SK-N-SH (cell line): ENCODE data around the gene ASCL2. TPM values are rescaled to one million over a fixed set of nuclear protein-coding genes. Genes with fewer than 3 reads are reported as not detected.
A peak's percentile ranks its signal among the peaks of the same experiment; 100 is the strongest.

Source experiments
- CTCF ChIA-PET: fragments of 300-600, 350-600 bp; formaldehyde crosslinking; extraction: SDS; loops from one replicate; lab custom pipeline; 2021; lab: Yijun Ruan, JAX
- POLR2A ChIA-PET: fragments of 350-600 bp; sonication (Branson Sonifier 250); formaldehyde crosslinking; extraction: SDS; loops from one replicate; lab custom pipeline; 2020; ENCODE audit warnings: antibody characterized with exemption, inconsistent platforms; lab: Yijun Ruan, JAX
- DNase-seq: peaks from one replicate; pipeline ENCODE4 v3.0.0; 2012
- H2AFZ ChIP-seq: fragments of 200-600 bp; sonication (generic); 2 replicates; pipeline ENCODE4 v1.8.1; 2016; ENCODE audit warnings: antibody characterized with exemption, mild to moderate bottlenecking, low read depth
- H3F3A ChIP-seq: fragments of 200-600 bp; sonication (generic); replicated peaks from 2 replicates; pipeline ENCODE3; 2016; ENCODE audit warnings: antibody characterized with exemption, mild to moderate bottlenecking; ENCODE audit not compliant: insufficient read depth
- H3K27ac ChIP-seq, 2 experiments: fragments of 200-500 bp in 1 of 2; fragments of 200-600 bp in 1 of 2; sonication (Bioruptor generic) in 1 of 2; sonication (generic), shearing (Covaris generic) in 1 of 2; 2 replicates each; pipeline versions ENCODE4 v1.5.1 to v1.6.1; 2014 to 2016; ENCODE audit warnings: low read depth in 2 of 2, inconsistent platforms in 1 of 2, low read length in 1 of 2, mild to moderate bottlenecking in 1 of 2, mixed read lengths in 1 of 2
- H3K27me3 ChIP-seq: fragments of 200-600 bp; sonication (generic), shearing (Covaris generic); 2 replicates; pipeline ENCODE4 v1.6.1; 2016; ENCODE audit warnings: mixed run types; ENCODE audit not compliant: insufficient read depth
- H3K36me3 ChIP-seq, 2 experiments: fragments of 200-500 bp in 1 of 2; fragments of 200-600 bp in 1 of 2; sonication (Bioruptor generic) in 1 of 2; sonication (generic) in 1 of 2; replicated peaks in 1 of 2; 2 replicates each; pipeline versions ENCODE3 to v1.5.1; 2014 to 2016; ENCODE audit warnings: low read length in 1 of 2, mild to moderate bottlenecking in 1 of 2; ENCODE audit not compliant: insufficient read depth in 2 of 2, control insufficient read depth in 1 of 2
- H3K4me1 ChIP-seq, 2 experiments: fragments of 200-500 bp in 1 of 2; fragments of 200-600 bp in 1 of 2; sonication (Bioruptor generic) in 1 of 2; sonication (generic), shearing (Covaris generic) in 1 of 2; 2 replicates each; pipeline versions ENCODE4 v1.5.1 to v1.6.1; 2014 to 2016; ENCODE audit warnings: low read depth in 1 of 2, low read length in 1 of 2, mixed run types in 1 of 2; ENCODE audit not compliant: insufficient read depth in 2 of 2, control insufficient read depth in 1 of 2
- H3K4me2 ChIP-seq: fragments of 200-600 bp; sonication (generic), shearing (Covaris generic); 2 replicates; pipeline ENCODE4 v1.6.1; 2017; ENCODE audit warnings: mixed run types
- H3K4me3 ChIP-seq, 2 experiments: fragments of 200-500 bp in 1 of 2; fragments of 200-600 bp in 1 of 2; sonication (Bioruptor generic) in 1 of 2; sonication (generic), shearing (Covaris generic) in 1 of 2; 2 replicates each; pipeline versions ENCODE4 v1.5.1 to v1.8.1; 2014 to 2016; ENCODE audit warnings: low read depth in 2 of 2, inconsistent platforms in 1 of 2, low read length in 1 of 2, mild to moderate bottlenecking in 1 of 2, mixed read lengths in 1 of 2, moderate library complexity in 1 of 2
- H3K79me2 ChIP-seq: fragments of 200-600 bp; sonication (generic); 2 replicates; pipeline ENCODE4 v1.8.1; 2017; ENCODE audit warnings: mild to moderate bottlenecking; ENCODE audit not compliant: insufficient read depth
- H3K9ac ChIP-seq: fragments of 200-600 bp; sonication (generic); 2 replicates; pipeline ENCODE4 v1.6.1; 2017; ENCODE audit warnings: mixed run types
- H3K9me2 ChIP-seq: fragments of 200-600 bp; sonication (generic); 2 replicates; pipeline ENCODE4 v1.6.1; 2017; ENCODE audit warnings: mixed run types
- H3K9me3 ChIP-seq: fragments of 200-600 bp; sonication (generic); 2 replicates; pipeline ENCODE4 v1.6.1; 2017; ENCODE audit warnings: mixed run types, mild to moderate bottlenecking, moderate library complexity
- H4K20me1 ChIP-seq: fragments of 200-600 bp; sonication (generic); 2 replicates; pipeline ENCODE4 v1.6.1; 2017; ENCODE audit warnings: mild to moderate bottlenecking, mixed run types; ENCODE audit not compliant: insufficient read depth
- ELF1 ChIP-seq: IDR thresholded peaks from 2 replicates; pipeline ENCODE4 v1.4.0; 2012
- EP300 ChIP-seq, 2 experiments: IDR thresholded peaks; 2 replicates each; pipeline versions ENCODE4 v1.4.0 to v1.6.1; 2012; ENCODE audit warnings: borderline replicate concordance in 1 of 2, low read depth in 1 of 2, low read length in 1 of 2
- EZH2phosphoT487 ChIP-seq: fragments of 200-600 bp; sonication (generic); IDR thresholded peaks from 2 replicates; pipeline ENCODE4 v1.6.1; 2017; ENCODE audit warnings: low read depth, mixed run types, mild to moderate bottlenecking, antibody characterized with exemption, moderate library complexity, borderline replicate concordance
- FOSL2 ChIP-seq: IDR thresholded peaks from 2 replicates; pipeline ENCODE4 v1.4.0; 2012; ENCODE audit warnings: low read depth, mild to moderate bottlenecking, moderate library complexity, borderline replicate concordance
- FOXJ3 ChIP-seq: sonication (generic); formaldehyde crosslinking; IDR thresholded peaks from 2 replicates; pipeline ENCODE4 v1.5.1; 2020; ENCODE audit warnings: mild to moderate bottlenecking, missing genetic modification reagents
- FOXM1 ChIP-seq: IDR thresholded peaks from 2 replicates; pipeline ENCODE4 v1.4.0; 2012; ENCODE audit warnings: low read depth, mild to moderate bottlenecking
- MEF2A ChIP-seq: IDR thresholded peaks from 2 replicates; pipeline ENCODE4 v1.4.0; 2012; ENCODE audit warnings: low read depth, borderline replicate concordance
- MXI1 ChIP-seq: IDR thresholded peaks from 2 replicates; pipeline ENCODE4 v1.6.1; 2012; ENCODE audit warnings: mild to moderate bottlenecking, low read depth, low read length, improper control_type of control experiment
- NRF1 ChIP-seq: IDR thresholded peaks from 2 replicates; pipeline ENCODE4 v1.6.1; 2012; ENCODE audit warnings: low read depth, mild to moderate bottlenecking, low read length
- POLR2AphosphoS5 ChIP-seq: IDR thresholded peaks from 2 replicates; pipeline ENCODE4 v1.6.1; 2012; ENCODE audit warnings: low read depth, low read length
- RCOR1 ChIP-seq: fragments of 150-350 bp; IDR thresholded peaks from 2 replicates; pipeline ENCODE4 v1.6.1; 2017; ENCODE audit warnings: antibody characterized with exemption, low read length
- RXRA ChIP-seq: IDR thresholded peaks from 2 replicates; pipeline ENCODE4 v1.4.0; 2012; ENCODE audit warnings: low read depth, mild to moderate bottlenecking, borderline replicate concordance
- TCF12 ChIP-seq: IDR thresholded peaks from 2 replicates; pipeline ENCODE4 v1.4.0; 2012
- WGBS: methylation state at CpG from one replicate; pipeline ENCODE4 v1.1.6; 2017; ENCODE audit warnings: low lambda C conversion rate; 5-methylcytosine and 5-hydroxymethylcytosine counted together
- polyA plus RNA-seq, 3 experiments: library from polyadenylated mRNA; depleted of rRNA; stranded (reverse); fragments of >200 nt; gene quantifications; 2 replicates each; pipeline ENCODE4 v1.2.3, GENCODE V29; 2012
- TF ChIP-seq, protein P1 (sequence below): IDR thresholded peaks from 2 replicates; pipeline ENCODE4 v1.4.0; 2012; ENCODE audit warnings: low read depth, borderline replicate concordance
- TF ChIP-seq, protein P2 (sequence below): fragments of 150-350 bp; IDR thresholded peaks from 2 replicates; pipeline ENCODE4 v1.6.1; 2016; ENCODE audit warnings: mild to moderate bottlenecking, low read depth, low read length
- TF ChIP-seq, protein P3 (sequence below): fragments of 150-350 bp; IDR thresholded peaks from 2 replicates; pipeline ENCODE4 v1.6.1; 2017; ENCODE audit warnings: antibody characterized with exemption, low read length, low read depth, borderline replicate concordance

ASCL2 gene
- polyA plus RNA-seq, 1 of the 3 experiments (the other 2 are of a cell fraction): not detected

GRCh38 chr11:2316169-2316962 is 46.0 kb upstream of the ASCL2 start:
- peak; percentile 39 for DNase-seq
- H3K9me3 ChIP-seq: no peaks in the 10 kb centered on the region
- no peaks in the 10 kb centered on the region for H3K27me3 ChIP-seq
- no peaks in the 10 kb centered on the region for H3K36me3 ChIP-seq
- no peak overlapping the region for H3K4me2 ChIP-seq
- no peaks in the 10 kb centered on the region for H3K79me2 ChIP-seq
- no peak for TF ChIP-seq RCOR1
- no peak for TF ChIP-seq MEF2A
- TF ChIP-seq ELF1: no peak
- no peak for TF ChIP-seq NRF1
- TF ChIP-seq, protein P1, sequence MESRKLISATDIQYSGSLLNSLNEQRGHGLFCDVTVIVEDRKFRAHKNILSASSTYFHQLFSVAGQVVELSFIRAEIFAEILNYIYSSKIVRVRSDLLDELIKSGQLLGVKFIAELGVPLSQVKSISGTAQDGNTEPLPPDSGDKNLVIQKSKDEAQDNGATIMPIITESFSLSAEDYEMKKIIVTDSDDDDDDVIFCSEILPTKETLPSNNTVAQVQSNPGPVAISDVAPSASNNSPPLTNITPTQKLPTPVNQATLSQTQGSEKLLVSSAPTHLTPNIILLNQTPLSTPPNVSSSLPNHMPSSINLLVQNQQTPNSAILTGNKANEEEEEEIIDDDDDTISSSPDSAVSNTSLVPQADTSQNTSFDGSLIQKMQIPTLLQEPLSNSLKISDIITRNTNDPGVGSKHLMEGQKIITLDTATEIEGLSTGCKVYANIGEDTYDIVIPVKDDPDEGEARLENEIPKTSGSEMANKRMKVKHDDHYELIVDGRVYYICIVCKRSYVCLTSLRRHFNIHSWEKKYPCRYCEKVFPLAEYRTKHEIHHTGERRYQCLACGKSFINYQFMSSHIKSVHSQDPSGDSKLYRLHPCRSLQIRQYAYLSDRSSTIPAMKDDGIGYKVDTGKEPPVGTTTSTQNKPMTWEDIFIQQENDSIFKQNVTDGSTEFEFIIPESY: no peak
- no peak for TF ChIP-seq FOXM1
- TF ChIP-seq, protein P2, sequence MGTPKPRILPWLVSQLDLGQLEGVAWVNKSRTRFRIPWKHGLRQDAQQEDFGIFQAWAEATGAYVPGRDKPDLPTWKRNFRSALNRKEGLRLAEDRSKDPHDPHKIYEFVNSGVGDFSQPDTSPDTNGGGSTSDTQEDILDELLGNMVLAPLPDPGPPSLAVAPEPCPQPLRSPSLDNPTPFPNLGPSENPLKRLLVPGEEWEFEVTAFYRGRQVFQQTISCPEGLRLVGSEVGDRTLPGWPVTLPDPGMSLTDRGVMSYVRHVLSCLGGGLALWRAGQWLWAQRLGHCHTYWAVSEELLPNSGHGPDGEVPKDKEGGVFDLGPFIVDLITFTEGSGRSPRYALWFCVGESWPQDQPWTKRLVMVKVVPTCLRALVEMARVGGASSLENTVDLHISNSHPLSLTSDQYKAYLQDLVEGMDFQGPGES: no peak
- TF ChIP-seq, protein P3, sequence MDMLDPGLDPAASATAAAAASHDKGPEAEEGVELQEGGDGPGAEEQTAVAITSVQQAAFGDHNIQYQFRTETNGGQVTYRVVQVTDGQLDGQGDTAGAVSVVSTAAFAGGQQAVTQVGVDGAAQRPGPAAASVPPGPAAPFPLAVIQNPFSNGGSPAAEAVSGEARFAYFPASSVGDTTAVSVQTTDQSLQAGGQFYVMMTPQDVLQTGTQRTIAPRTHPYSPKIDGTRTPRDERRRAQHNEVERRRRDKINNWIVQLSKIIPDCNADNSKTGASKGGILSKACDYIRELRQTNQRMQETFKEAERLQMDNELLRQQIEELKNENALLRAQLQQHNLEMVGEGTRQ: no peak
- no peak for TF ChIP-seq EZH2phosphoT487
- no peak for TF ChIP-seq FOXJ3
- TF ChIP-seq RXRA: no peak
- TF ChIP-seq TCF12: no peak
- no peak for TF ChIP-seq MXI1
- no peak for TF ChIP-seq FOSL2
- no peak for TF ChIP-seq POLR2AphosphoS5
- no peak for TF ChIP-seq EP300 (IDR thresholded peaks at IDR 0.05; ENCODE audit: borderline replicate concordance in 1 of 2, low read depth in 1 of 2, low read length in 1 of 2)
- H3K27ac ChIP-seq: no peak overlapping the region; a peak in 1 of 4 replicates
- H3F3A ChIP-seq: no peaks in the 10 kb centered on the region
- CTCF ChIA-PET: interaction anchor here (2.8 to 10.5 kb wide), 2 partner anchors 11 to 104 kb away, joined by 23 to 101 read pairs; no protein-coding TSS in a partner anchor
- no peaks in the 10 kb centered on the region for H3K9me2 ChIP-seq
- POLR2A ChIA-PET: interaction anchor here (1.0 to 1.7 kb wide), 2 partner anchors 60 to 62 kb away, joined by 3 to 5 read pairs; partner anchors contain the start of gene CD81
- H4K20me1 ChIP-seq: no peaks in the 10 kb centered on the region
- H3K9ac ChIP-seq: no peak overlapping the region
- 73% methylated on average over 8 of the region's 23 CpGs for WGBS
- H3K4me3 ChIP-seq: no peak overlapping the region
- no peak overlapping the region for H2AFZ ChIP-seq
- H3K4me1 ChIP-seq: peaks cover 26% of the 10 kb centered on the region in 2 experiments; a peak in 3 of 4 replicates
